Stimulated activated CD8-positive, alpha-beta memory T cell treated with anti-CD3 and anti-CD28 coated beads, Interleukin-4, amount 100 ng/mL, for 1 hour (primary cell): ENCODE results near the gene PDF.
"Not testable (repeated sequence)": the region's sequence is repeated elsewhere in the genome, so short reads cannot be mapped to it uniquely, and the experiment has no call there.

Source experiments
- DNase-seq, 2 donors: peaks; one replicate each; pipeline ENCODE4 v3.0.0-alpha.2; 2020; ENCODE audit warnings: low read depth in 2 of 2, low spot score in 1 of 2

The PDF gene

GRCh38 chr16:69316595-69317034, 13.8 kb downstream of the PDF start:
- DNase-seq = no peak

- DNase-seq = no peak
These were observed 14.7 kb downstream of the PDF start for GRCh38 chr16:69315486-69316311.

GRCh38 chr16:69314534-69314933, 15.9 kb downstream of the PDF start:
- DNase-seq = no peak

- DNase-seq = no peak
These were observed 16.9 kb downstream of the PDF start for GRCh38 chr16:69313469-69313868.

GRCh38 chr16:69311533-69312387, 18.6 kb downstream of the PDF start:
- DNase-seq = no peak

- peak; percentile 94 for DNase-seq
These were observed 19.5 kb downstream of the PDF start, which contains the start of gene VPS4A for GRCh38 chr16:69310653-69311532. VPS4A (plus strand) TSS chr16:69311350; CDS start chr16:69311512, 162 bp downstream.

- no peak for DNase-seq
These were observed 21.1 kb downstream of the PDF start for GRCh38 chr16:69309316-69309715.

GRCh38 chr16:69307856-69308255, 22.5 kb downstream of the PDF start:
- no peak for DNase-seq

GRCh38 chr16:69307091-69307490, 23.3 kb downstream of the PDF start:
- DNase-seq = no peak

GRCh38 chr16:69306031-69306430, 24.4 kb downstream of the PDF start:
- DNase-seq = no peak

GRCh38 chr16:69302301-69302700, 28.1 kb downstream of the PDF start:
- DNase-seq = no peak

GRCh38 chr16:69301861-69302260, 28.5 kb downstream of the PDF start:
- no peak for DNase-seq

GRCh38 chr16:69301187-69301586, 29.2 kb downstream of the PDF start:
- no peak for DNase-seq

- DNase-seq = no peak
These were observed 32.1 kb downstream of the PDF start for GRCh38 chr16:69298261-69298660.

- DNase-seq = not testable (repeated sequence)
These were observed 33.6 kb downstream of the PDF start for GRCh38 chr16:69296771-69297170.

GRCh38 chr16:69294051-69294450, 36.3 kb downstream of the PDF start:
- no peak for DNase-seq

- DNase-seq = no peak
These were observed 37.0 kb downstream of the PDF start for GRCh38 chr16:69293401-69293800.

GRCh38 chr16:69291657-69292056, 38.7 kb downstream of the PDF start:
- DNase-seq = not testable (repeated sequence)

GRCh38 chr16:69286941-69287713, 43.3 kb downstream of the PDF start:
- peak; percentile 3 to 10 for DNase-seq

- DNase-seq = no peak
These were observed 45.1 kb downstream of the PDF start for GRCh38 chr16:69285240-69285639.
